PC-3 (cell line): Measurements from ENCODE around the gene DNER. TPM values are rescaled to one million over a fixed set of nuclear protein-coding genes. Genes with fewer than 3 reads are reported as not detected.

Source experiments
- ATAC-seq: fragments of 200-7000 bp; cut with Tn5 transposase; 2 replicates; pipeline ENCODE4 v1.9.1; 2020; ENCODE audit warnings: mild to moderate bottlenecking, moderate library complexity
- BruUV-seq: library from RNA; stranded (reverse); fragments of 400-500 nt; replicated peaks from 2 replicates; lab custom pipeline; 2021; lab: Mats Ljungman, UMichigan
- CTCF ChIA-PET: fragments of 300-600 bp; sonication (Branson Sonifier 250); formaldehyde crosslinking; loops from one replicate; lab custom pipeline; 2022; ENCODE audit warnings: antibody characterized with exemption; lab: Charles Lee
- POLR2A ChIA-PET: fragments of 300-600 bp; sonication (Branson Sonifier 250); formaldehyde crosslinking; loops from one replicate; lab custom pipeline; 2022; ENCODE audit warnings: antibody characterized with exemption; ENCODE audit not compliant: unreplicated experiment; lab: Charles Lee
- DNase-seq: peaks from one replicate; pipeline ENCODE4 v3.0.0-alpha.2; 2015
- H2AFZ ChIP-seq: fragments of 300-600 bp; sonication (generic); 2 replicates; pipeline ENCODE4 v1.6.0; 2016; ENCODE audit warnings: antibody characterized with exemption, low read length
- H3F3A ChIP-seq: fragments of 300-600 bp; sonication (generic); one replicate; pipeline ENCODE4 v1.6.0; 2017; ENCODE audit warnings: antibody characterized with exemption, low read length, control low read depth, mild to moderate bottlenecking; ENCODE audit not compliant: unreplicated experiment
- H3K27ac ChIP-seq: fragments of 300-600 bp; sonication (generic); 2 replicates; pipeline ENCODE4 v1.5.1; 2016; ENCODE audit warnings: mild to moderate bottlenecking, low read length
- H3K27me3 ChIP-seq: fragments of 300-600 bp; sonication (generic); 2 replicates; pipeline ENCODE4 v1.6.1; 2016; ENCODE audit warnings: low read length, mixed read lengths
- H3K36me3 ChIP-seq: fragments of 300-600 bp; sonication (generic); 2 replicates; pipeline ENCODE4 v1.6.1; 2016; ENCODE audit warnings: low read depth, mixed run types, low read length, mixed read lengths
- H3K4me1 ChIP-seq: fragments of 300-600 bp; sonication (generic); 2 replicates; pipeline ENCODE4 v1.5.1; 2016; ENCODE audit warnings: low read length; ENCODE audit not compliant: insufficient read depth
- H3K4me2 ChIP-seq: fragments of 300-600 bp; sonication (generic); 2 replicates; pipeline ENCODE4 v1.6.0; 2016; ENCODE audit warnings: low read length
- H3K4me3 ChIP-seq: fragments of 300-600 bp; sonication (generic); 2 replicates; pipeline ENCODE4 v1.5.1; 2016; ENCODE audit warnings: mild to moderate bottlenecking, low read length, mixed read lengths
- H3K79me2 ChIP-seq: fragments of 300-600 bp; sonication (generic); 2 replicates; pipeline ENCODE4 v1.6.1; 2017; ENCODE audit warnings: low read length, mixed read lengths
- H3K9ac ChIP-seq: fragments of 300-600 bp; sonication (generic); 2 replicates; pipeline ENCODE4 v1.6.0; 2016; ENCODE audit warnings: mild to moderate bottlenecking, low read length
- H3K9me2 ChIP-seq: fragments of 300-600 bp; sonication (generic); replicated peaks from 2 replicates; pipeline ENCODE4 v1.6.1; 2016; ENCODE audit warnings: mixed run types, low read length, mixed read lengths
- H3K9me3 ChIP-seq: fragments of 300-600 bp; sonication (generic); 2 replicates; pipeline ENCODE4 v1.6.1; 2016; ENCODE audit warnings: low read length, mixed read lengths
- H4K20me1 ChIP-seq: fragments of 300-600 bp; sonication (generic); 2 replicates; pipeline ENCODE4 v1.6.1; 2016; ENCODE audit warnings: low read length, mixed read lengths
- EZH2 ChIP-seq: fragments of 300-600 bp; sonication (generic); IDR thresholded peaks from one replicate; pipeline ENCODE4 v1.6.1; 2017; ENCODE audit warnings: antibody characterized with exemption, mild to moderate bottlenecking, low read length; ENCODE audit not compliant: unreplicated experiment
- EZH2phosphoT487 ChIP-seq: fragments of 300-600 bp; sonication (generic); IDR thresholded peaks from 2 replicates; pipeline ENCODE4 v1.6.1; 2018; ENCODE audit warnings: mild to moderate bottlenecking, antibody characterized with exemption, low read length, borderline replicate concordance
- intact Hi-C: fragments of 100-400 bp; cut with micrococcal nuclease; formaldehyde crosslinking; loops from 2 replicates; pipeline ENCODE4 v1.9.0; 2023
- total RNA-seq: library from RNA; depleted of rRNA; stranded (reverse); fragments of >200 nt; gene quantifications from 2 replicates; pipeline ENCODE4 v1.2.3, GENCODE V29; 2014
- TF ChIP-seq, protein P1 (sequence below): fragments of 300-600 bp; sonication (generic); conservative IDR thresholded peaks from 2 replicates; pipeline ENCODE4 v1.5.1; 2017; ENCODE audit warnings: antibody characterized with exemption, low read depth, mild to moderate bottlenecking, low read length

The DNER gene
- total RNA-seq, 1 experiment from 2014 or later = 1.1 TPM

DNA sequence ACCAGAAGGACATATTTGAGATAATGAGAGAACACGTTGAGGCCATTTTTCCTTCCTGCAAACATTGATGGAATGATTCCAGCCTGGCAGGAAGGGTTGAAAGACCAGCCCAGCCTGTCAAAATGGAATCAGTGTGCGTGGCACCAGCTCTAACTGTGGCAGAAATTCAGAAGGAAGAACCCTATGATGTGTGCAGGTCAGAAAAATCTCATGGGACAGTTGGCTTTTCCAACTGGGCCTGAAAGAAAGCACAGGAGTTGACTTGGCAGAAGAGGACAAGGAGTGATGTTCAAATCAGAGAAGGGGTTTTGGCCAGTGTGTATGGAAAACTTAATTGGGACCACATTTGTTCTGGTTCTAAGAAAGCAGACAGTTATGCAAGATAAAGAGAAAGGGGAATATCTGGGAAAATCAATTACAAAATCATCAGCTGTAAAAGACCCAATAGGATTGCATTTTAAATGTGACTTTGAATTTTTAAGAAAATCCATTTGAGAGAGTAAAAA lies 250.5 kb downstream of the DNER start:
- H3K79me2 ChIP-seq = no peaks in the 10 kb centered on the region
- H3K27ac ChIP-seq = no peak overlapping the region
- H3K36me3 ChIP-seq = no peaks in the 10 kb centered on the region
- no peaks in the 10 kb centered on the region for H3K4me1 ChIP-seq
- intact Hi-C loops = no loop called here
- no peak overlapping the region for H3K9ac ChIP-seq
- no peak for ATAC-seq
- H4K20me1 ChIP-seq = no peaks in the 10 kb centered on the region
- no peaks in the 10 kb centered on the region for H3K9me3 ChIP-seq
- POLR2A ChIA-PET = no interaction called here
- H3F3A ChIP-seq = no peaks in the 10 kb centered on the region
- CTCF ChIA-PET = interaction anchor here (0.5 kb wide), 1 partner anchor 85 kb away, joined by 3 read pairs; no protein-coding TSS in a partner anchor
- no peaks in the 10 kb centered on the region for H3K9me2 ChIP-seq
- no peak for DNase-seq
- BruUV-seq = no TSS peak
- no peak overlapping the region for H2AFZ ChIP-seq
- no peak overlapping the region for H3K4me2 ChIP-seq
- TF ChIP-seq, protein P1, sequence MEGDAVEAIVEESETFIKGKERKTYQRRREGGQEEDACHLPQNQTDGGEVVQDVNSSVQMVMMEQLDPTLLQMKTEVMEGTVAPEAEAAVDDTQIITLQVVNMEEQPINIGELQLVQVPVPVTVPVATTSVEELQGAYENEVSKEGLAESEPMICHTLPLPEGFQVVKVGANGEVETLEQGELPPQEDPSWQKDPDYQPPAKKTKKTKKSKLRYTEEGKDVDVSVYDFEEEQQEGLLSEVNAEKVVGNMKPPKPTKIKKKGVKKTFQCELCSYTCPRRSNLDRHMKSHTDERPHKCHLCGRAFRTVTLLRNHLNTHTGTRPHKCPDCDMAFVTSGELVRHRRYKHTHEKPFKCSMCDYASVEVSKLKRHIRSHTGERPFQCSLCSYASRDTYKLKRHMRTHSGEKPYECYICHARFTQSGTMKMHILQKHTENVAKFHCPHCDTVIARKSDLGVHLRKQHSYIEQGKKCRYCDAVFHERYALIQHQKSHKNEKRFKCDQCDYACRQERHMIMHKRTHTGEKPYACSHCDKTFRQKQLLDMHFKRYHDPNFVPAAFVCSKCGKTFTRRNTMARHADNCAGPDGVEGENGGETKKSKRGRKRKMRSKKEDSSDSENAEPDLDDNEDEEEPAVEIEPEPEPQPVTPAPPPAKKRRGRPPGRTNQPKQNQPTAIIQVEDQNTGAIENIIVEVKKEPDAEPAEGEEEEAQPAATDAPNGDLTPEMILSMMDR = no peak
- TF ChIP-seq EZH2 = no peak
- no peak for TF ChIP-seq EZH2phosphoT487
- no peaks in the 10 kb centered on the region for H3K27me3 ChIP-seq
- no peak overlapping the region for H3K4me3 ChIP-seq

DNA sequence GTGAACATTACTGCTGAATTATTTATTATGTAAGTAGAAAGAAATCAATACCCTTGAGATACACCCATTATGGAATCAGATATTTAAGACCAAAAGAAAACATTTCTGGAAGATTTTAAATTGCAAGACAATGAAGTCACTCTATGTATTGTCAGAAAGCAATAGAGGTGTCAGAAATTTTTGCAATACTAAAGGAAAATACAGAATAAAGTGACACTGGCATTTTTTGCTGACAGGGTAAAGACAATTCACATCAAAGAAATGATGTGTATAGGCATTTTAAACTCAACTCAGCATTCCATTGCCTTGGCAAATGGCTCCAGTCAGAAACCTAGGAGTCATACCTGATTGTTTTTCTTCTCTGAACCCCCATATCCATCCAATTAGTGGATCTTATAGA lies 252.2 kb downstream of the DNER start:
- ATAC-seq (no peak), DNase-seq (no peak)
- Histone ChIP-seq H3K4me2 (no peak overlapping the region), H3K79me2 (no peaks in the 10 kb centered on the region), H3K9me2 (no peaks in the 10 kb centered on the region), H3K36me3 (no peaks in the 10 kb centered on the region), H3F3A (no peaks in the 10 kb centered on the region), H3K27me3 (no peaks in the 10 kb centered on the region), H3K9ac (no peak overlapping the region), H3K4me3 (no peak overlapping the region), H4K20me1 (no peaks in the 10 kb centered on the region), H2AFZ (no peak overlapping the region), H3K4me1 (no peaks in the 10 kb centered on the region), H3K27ac (no peak overlapping the region), H3K9me3 (no peaks in the 10 kb centered on the region)
- intact Hi-C loops = no loop called here
- BruUV-seq = no TSS peak
- TF ChIP-seq EZH2phosphoT487 (no peak), EZH2 (no peak)
- TF ChIP-seq, protein P1 = no peak
- CTCF ChIA-PET = interaction anchor here (0.6 kb wide), 1 partner anchor 31 kb away, joined by 7 read pairs; no protein-coding TSS in a partner anchor
- POLR2A ChIA-PET = no interaction called here

DNA sequence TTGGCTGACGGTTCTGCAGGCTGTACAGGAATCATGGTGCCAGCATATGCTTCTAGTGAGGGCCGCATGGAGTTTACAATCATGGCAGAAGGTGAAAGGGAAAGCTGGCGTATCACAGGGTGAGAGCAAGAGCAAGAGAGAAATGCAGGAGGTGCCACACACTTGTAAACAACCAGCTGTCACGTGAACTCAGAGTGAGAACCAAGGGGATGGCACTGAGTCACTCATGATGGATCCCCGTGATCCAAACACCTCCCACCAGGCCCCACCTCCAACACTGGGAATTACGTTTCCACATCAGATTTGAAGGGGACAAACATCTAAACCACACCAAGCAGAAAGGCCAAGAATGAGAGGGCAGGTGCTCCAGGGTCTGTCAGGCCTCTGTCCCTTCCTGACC lies 258.3 kb downstream of the DNER start:
- DNase-seq (no peak), ATAC-seq (no peak)
- Histone ChIP-seq H3K9me2 (no peaks in the 10 kb centered on the region), H3F3A (no peaks in the 10 kb centered on the region), H3K4me3 (no peak overlapping the region), H3K27ac (no peak overlapping the region), H4K20me1 (no peaks in the 10 kb centered on the region), H3K27me3 (no peaks in the 10 kb centered on the region), H2AFZ (no peak overlapping the region), H3K9me3 (no peaks in the 10 kb centered on the region), H3K4me1 (peaks cover 12% of the 10 kb centered on the region), H3K36me3 (no peaks in the 10 kb centered on the region), H3K4me2 (no peak overlapping the region), H3K79me2 (no peaks in the 10 kb centered on the region), H3K9ac (no peak overlapping the region)
- no TSS peak for BruUV-seq
- CTCF ChIA-PET = no interaction called here
- intact Hi-C loops = no loop called here
- TF ChIP-seq, protein P1 = no peak
- TF ChIP-seq EZH2 = no peak
- POLR2A ChIA-PET = no interaction called here
